Measurements from ENCODE around the gene SLC12A6.

Gene SLC12A6

DNA sequence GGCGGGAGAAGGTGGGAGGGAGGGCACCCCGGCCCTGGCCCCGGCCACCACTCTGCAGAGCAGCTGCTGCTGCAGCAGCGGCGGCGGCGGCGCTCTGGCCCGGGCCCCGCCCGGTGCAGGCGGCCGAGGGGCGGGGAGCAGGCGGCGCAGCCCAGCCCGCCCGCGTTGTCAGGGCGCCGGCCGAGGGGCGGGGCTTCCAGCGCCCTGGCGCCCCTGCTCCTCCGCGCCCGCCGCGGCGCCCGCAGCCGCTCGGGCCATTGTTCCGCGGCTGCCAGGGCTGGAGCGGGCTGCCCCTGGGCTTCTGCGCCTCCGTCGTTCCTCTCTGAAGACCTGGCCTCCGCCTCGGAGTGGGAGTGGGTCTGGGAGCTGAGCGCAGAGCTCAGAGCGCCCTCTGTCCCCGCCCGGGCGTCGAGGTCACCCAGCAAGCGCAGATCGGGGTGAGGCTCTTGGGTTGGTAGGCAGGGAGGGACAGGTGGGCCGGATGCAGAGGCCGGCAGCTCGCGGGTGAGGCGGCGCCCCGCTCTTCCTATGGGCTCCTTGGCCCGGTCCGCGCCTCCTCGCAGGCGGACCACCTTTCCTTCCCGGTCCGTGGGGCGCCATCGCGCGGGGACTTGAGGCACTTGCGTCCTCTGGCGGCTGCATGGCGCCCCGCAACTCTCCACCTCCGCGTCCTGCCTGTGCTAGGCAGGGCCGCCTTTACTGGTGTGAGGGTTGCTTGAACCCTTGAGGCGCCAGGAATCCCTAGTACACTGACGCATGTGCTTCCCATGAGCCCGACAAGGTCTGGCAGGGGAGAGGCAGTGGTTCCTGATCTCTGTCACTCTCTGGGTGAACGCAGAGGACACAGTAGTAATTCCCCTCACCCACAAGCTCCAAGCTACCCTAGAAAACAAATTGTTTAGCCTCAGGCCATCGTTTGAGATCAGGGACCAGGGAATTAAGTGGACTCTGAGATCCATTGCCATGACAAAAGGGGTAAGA lies 29.8 kb upstream of the SLC12A6 start, which contains the start of gene LPCAT4 (continued):
- TF ChIP-seq, protein P1, sequence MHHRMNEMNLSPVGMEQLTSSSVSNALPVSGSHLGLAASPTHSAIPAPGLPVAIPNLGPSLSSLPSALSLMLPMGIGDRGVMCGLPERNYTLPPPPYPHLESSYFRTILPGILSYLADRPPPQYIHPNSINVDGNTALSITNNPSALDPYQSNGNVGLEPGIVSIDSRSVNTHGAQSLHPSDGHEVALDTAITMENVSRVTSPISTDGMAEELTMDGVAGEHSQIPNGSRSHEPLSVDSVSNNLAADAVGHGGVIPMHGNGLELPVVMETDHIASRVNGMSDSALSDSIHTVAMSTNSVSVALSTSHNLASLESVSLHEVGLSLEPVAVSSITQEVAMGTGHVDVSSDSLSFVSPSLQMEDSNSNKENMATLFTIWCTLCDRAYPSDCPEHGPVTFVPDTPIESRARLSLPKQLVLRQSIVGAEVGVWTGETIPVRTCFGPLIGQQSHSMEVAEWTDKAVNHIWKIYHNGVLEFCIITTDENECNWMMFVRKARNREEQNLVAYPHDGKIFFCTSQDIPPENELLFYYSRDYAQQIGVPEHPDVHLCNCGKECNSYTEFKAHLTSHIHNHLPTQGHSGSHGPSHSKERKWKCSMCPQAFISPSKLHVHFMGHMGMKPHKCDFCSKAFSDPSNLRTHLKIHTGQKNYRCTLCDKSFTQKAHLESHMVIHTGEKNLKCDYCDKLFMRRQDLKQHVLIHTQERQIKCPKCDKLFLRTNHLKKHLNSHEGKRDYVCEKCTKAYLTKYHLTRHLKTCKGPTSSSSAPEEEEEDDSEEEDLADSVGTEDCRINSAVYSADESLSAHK (tag by site-specific recombination; IDR thresholded peaks at IDR 0.05), result peak; percentile 47; the same call in 1 of the 2 replicates
- TF ChIP-seq ZIC2 (tag by site-specific recombination; IDR thresholded peaks at IDR 0.05), result no peak
- TF ChIP-seq, protein P2, sequence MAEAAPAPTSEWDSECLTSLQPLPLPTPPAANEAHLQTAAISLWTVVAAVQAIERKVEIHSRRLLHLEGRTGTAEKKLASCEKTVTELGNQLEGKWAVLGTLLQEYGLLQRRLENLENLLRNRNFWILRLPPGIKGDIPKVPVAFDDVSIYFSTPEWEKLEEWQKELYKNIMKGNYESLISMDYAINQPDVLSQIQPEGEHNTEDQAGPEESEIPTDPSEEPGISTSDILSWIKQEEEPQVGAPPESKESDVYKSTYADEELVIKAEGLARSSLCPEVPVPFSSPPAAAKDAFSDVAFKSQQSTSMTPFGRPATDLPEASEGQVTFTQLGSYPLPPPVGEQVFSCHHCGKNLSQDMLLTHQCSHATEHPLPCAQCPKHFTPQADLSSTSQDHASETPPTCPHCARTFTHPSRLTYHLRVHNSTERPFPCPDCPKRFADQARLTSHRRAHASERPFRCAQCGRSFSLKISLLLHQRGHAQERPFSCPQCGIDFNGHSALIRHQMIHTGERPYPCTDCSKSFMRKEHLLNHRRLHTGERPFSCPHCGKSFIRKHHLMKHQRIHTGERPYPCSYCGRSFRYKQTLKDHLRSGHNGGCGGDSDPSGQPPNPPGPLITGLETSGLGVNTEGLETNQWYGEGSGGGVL (tag by site-specific recombination; IDR thresholded peaks at IDR 0.05), result no peak
- TF ChIP-seq GLIS1 (tag by site-specific recombination; IDR thresholded peaks at IDR 0.05), result no peak; the same call in 1 of the 2 replicates
- TF ChIP-seq ZNF624 (tag by site-specific recombination; IDR thresholded peaks at IDR 0.05), result no peak
- no peak for TF ChIP-seq ZNF391 (tag by site-specific recombination; IDR thresholded peaks at IDR 0.05; ENCODE audit: borderline replicate concordance, low read depth)
- TF ChIP-seq, protein P3, sequence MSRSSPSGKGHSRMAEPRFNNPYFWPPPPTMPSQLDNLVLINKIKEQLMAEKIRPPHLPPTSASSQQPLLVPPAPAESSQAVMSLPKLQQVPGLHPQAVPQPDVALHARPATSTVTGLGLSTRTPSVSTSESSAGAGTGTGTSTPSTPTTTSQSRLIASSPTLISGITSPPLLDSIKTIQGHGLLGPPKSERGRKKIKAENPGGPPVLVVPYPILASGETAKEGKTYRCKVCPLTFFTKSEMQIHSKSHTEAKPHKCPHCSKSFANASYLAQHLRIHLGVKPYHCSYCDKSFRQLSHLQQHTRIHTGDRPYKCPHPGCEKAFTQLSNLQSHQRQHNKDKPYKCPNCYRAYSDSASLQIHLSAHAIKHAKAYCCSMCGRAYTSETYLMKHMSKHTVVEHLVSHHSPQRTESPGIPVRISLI (tag by site-specific recombination; IDR thresholded peaks at IDR 0.05), result no peak
- no peak for TF ChIP-seq ZNF132 (tag by site-specific recombination; IDR thresholded peaks at IDR 0.05; ENCODE audit: borderline replicate concordance)
- TF ChIP-seq, protein P4, sequence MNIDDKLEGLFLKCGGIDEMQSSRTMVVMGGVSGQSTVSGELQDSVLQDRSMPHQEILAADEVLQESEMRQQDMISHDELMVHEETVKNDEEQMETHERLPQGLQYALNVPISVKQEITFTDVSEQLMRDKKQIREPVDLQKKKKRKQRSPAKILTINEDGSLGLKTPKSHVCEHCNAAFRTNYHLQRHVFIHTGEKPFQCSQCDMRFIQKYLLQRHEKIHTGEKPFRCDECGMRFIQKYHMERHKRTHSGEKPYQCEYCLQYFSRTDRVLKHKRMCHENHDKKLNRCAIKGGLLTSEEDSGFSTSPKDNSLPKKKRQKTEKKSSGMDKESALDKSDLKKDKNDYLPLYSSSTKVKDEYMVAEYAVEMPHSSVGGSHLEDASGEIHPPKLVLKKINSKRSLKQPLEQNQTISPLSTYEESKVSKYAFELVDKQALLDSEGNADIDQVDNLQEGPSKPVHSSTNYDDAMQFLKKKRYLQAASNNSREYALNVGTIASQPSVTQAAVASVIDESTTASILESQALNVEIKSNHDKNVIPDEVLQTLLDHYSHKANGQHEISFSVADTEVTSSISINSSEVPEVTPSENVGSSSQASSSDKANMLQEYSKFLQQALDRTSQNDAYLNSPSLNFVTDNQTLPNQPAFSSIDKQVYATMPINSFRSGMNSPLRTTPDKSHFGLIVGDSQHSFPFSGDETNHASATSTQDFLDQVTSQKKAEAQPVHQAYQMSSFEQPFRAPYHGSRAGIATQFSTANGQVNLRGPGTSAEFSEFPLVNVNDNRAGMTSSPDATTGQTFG (tag by site-specific recombination; IDR thresholded peaks at IDR 0.05; ENCODE audit: borderline replicate concordance), result no peak
- TF ChIP-seq, protein P5, sequence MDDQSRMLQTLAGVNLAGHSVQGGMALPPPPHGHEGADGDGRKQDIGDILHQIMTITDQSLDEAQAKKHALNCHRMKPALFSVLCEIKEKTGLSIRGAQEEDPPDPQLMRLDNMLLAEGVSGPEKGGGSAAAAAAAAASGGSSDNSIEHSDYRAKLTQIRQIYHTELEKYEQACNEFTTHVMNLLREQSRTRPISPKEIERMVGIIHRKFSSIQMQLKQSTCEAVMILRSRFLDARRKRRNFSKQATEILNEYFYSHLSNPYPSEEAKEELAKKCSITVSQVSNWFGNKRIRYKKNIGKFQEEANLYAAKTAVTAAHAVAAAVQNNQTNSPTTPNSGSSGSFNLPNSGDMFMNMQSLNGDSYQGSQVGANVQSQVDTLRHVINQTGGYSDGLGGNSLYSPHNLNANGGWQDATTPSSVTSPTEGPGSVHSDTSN (CRISPR knock-in tag; IDR thresholded peaks at IDR 0.05), result 0 out of 2 replicates have a peak, but pooled peaks have one; percentile 26
- no peak for TF ChIP-seq ZNF830 (tag by site-specific recombination; IDR thresholded peaks at IDR 0.05; ENCODE audit: low read depth)
- TF ChIP-seq RBAK (tag by site-specific recombination; IDR thresholded peaks at IDR 0.05), result no peak
- no peak for TF ChIP-seq MZF1 (tag by site-specific recombination; IDR thresholded peaks at IDR 0.05; ENCODE audit: borderline replicate concordance)
- TF ChIP-seq ZNF530 (tag by site-specific recombination; IDR thresholded peaks at IDR 0.05; ENCODE audit: low read depth), result no peak
- TF ChIP-seq ZNF302 (tag by site-specific recombination; IDR thresholded peaks at IDR 0.05; ENCODE audit: low read depth), result no peak
- no peak for TF ChIP-seq ZNF529 (tag by site-specific recombination; IDR thresholded peaks at IDR 0.05; ENCODE audit: insufficient replicate concordance)
- TF ChIP-seq PRDM1 (tag by site-specific recombination; IDR thresholded peaks at IDR 0.05), result 0 out of 2 replicates have a peak, but pooled peaks have one; percentile 19
- no peak for TF ChIP-seq OVOL3 (tag by site-specific recombination; IDR thresholded peaks at IDR 0.05)
- no peak for TF ChIP-seq ZNF558 (tag by site-specific recombination; IDR thresholded peaks at IDR 0.05)
- no peak for TF ChIP-seq WT1 (tag by site-specific recombination; IDR thresholded peaks at IDR 0.05)
- peak; percentile 31; the same call in 1 of the 2 replicates for TF ChIP-seq ZNF121 (tag by site-specific recombination; IDR thresholded peaks at IDR 0.05)
- no peak for TF ChIP-seq ZFP41 (tag by site-specific recombination; IDR thresholded peaks at IDR 0.05; ENCODE audit: borderline replicate concordance)
- TF ChIP-seq ZNF37A (tag by site-specific recombination; IDR thresholded peaks at IDR 0.05), result no peak
- no peak for TF ChIP-seq HOXA7 (CRISPR knock-in tag; IDR thresholded peaks at IDR 0.05; ENCODE audit: borderline replicate concordance)
- TF ChIP-seq ZNF274 (IDR thresholded peaks at IDR 0.05; ENCODE audit: low read length), result no peak
- no peak for TF ChIP-seq ZNF274 (tag by site-specific recombination; IDR thresholded peaks at IDR 0.05; ENCODE audit: borderline replicate concordance)
- TF ChIP-seq ZNF571 (tag by site-specific recombination; IDR thresholded peaks at IDR 0.05), result no peak
- TF ChIP-seq ZNF292 (tag by site-specific recombination; IDR thresholded peaks at IDR 0.05; ENCODE audit: borderline replicate concordance, low read depth), result no peak
